PFSK-1 (cell line): ENCODE data around the gene TECRL.

ENCODE experiments used
- FOXP2 ChIP-seq: optimal IDR thresholded peaks from 2 replicates; pipeline ENCODE3; 2011; ENCODE audit warnings: borderline replicate concordance, control low read depth, inconsistent platforms; ENCODE audit not compliant: insufficient read depth; ENCODE audit errors: extremely low read length, extremely low read depth
- POLR2AphosphoS5 ChIP-seq: IDR thresholded peaks from 2 replicates; pipeline ENCODE4 v1.6.1; 2012; ENCODE audit warnings: low read depth, mild to moderate bottlenecking, control low read depth, low read length, moderate library complexity
- SIN3A ChIP-seq: IDR thresholded peaks from 2 replicates; pipeline ENCODE4 v1.6.1; 2012; ENCODE audit warnings: mild to moderate bottlenecking, low read length, moderate library complexity, borderline replicate concordance; ENCODE audit not compliant: insufficient read depth
- TAF1 ChIP-seq: IDR thresholded peaks from 2 replicates; pipeline ENCODE4 v1.6.1; 2012; ENCODE audit warnings: low read length, control low read depth, borderline replicate concordance; ENCODE audit not compliant: insufficient read depth
- TF ChIP-seq, protein P1 (sequence below), 2 experiments: IDR thresholded peaks; 2 replicates each; pipeline versions ENCODE4 v1.6.1 to v1.8.0; 2011 to 2012; ENCODE audit warnings: low read depth in 2 of 2, low read length in 2 of 2, control low read depth in 1 of 2, inconsistent platforms in 1 of 2, mild to moderate bottlenecking in 1 of 2, moderate library complexity in 1 of 2; ENCODE audit not compliant: insufficient read depth in 1 of 2

DNA sequence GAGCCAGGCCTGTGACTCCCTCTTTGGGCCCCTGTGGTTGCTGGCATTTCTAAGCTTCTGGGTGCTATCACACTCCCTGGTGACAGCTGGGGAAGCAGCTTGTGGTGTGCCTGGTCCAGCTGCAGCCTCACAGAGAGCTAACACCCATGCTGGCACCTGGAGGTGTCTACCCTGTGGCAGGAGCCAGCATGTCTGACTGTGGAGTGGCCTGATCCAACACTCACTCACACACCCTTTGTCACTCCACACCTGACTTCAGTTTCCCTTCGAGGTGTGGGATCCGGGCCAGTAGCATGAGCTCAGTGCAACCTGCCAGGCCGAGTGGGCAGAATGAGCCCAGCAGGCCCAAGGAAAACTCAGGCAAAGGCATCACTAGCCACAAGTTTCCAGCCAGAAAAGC lies 67.5 kb downstream of the TECRL start:
- TF ChIP-seq, protein P1, sequence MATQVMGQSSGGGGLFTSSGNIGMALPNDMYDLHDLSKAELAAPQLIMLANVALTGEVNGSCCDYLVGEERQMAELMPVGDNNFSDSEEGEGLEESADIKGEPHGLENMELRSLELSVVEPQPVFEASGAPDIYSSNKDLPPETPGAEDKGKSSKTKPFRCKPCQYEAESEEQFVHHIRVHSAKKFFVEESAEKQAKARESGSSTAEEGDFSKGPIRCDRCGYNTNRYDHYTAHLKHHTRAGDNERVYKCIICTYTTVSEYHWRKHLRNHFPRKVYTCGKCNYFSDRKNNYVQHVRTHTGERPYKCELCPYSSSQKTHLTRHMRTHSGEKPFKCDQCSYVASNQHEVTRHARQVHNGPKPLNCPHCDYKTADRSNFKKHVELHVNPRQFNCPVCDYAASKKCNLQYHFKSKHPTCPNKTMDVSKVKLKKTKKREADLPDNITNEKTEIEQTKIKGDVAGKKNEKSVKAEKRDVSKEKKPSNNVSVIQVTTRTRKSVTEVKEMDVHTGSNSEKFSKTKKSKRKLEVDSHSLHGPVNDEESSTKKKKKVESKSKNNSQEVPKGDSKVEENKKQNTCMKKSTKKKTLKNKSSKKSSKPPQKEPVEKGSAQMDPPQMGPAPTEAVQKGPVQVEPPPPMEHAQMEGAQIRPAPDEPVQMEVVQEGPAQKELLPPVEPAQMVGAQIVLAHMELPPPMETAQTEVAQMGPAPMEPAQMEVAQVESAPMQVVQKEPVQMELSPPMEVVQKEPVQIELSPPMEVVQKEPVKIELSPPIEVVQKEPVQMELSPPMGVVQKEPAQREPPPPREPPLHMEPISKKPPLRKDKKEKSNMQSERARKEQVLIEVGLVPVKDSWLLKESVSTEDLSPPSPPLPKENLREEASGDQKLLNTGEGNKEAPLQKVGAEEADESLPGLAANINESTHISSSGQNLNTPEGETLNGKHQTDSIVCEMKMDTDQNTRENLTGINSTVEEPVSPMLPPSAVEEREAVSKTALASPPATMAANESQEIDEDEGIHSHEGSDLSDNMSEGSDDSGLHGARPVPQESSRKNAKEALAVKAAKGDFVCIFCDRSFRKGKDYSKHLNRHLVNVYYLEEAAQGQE (IDR thresholded peaks at IDR 0.05; ENCODE audit: insufficient read depth in 1 of 2, low read depth in 2 of 2, low read length in 2 of 2), result no peak
- TF ChIP-seq SIN3A (no peak), POLR2AphosphoS5 (no peak), TAF1 (no peak), FOXP2 (no peak)
